LNCAP (cell line): ENCODE data around the gene OR6V1.
A peak's percentile ranks its signal among the peaks of the same experiment; 100 is the strongest.

Experiments used
- CTCF ChIP-seq: fragments of 450-650 bp; IDR thresholded peaks from 2 replicates; pipeline ENCODE4 v1.5.1; 2017; ENCODE audit warnings: mild to moderate bottlenecking

The OR6V1 gene

GRCh38 chr7:143052041-143052440, at the start of gene OR6V1:
Gene OR6V1, plus strand, starts transcription at chr7:143052341. Its CDS starts 0 bp downstream, at chr7:143052341.
- no peak for TF ChIP-seq CTCF

- no peak for TF ChIP-seq CTCF
Observed at GRCh38 chr7:143002898-143003297, 49.2 kb upstream of the OR6V1 start.

- peak; percentile 85 for TF ChIP-seq CTCF
Observed at GRCh38 chr7:143003393-143004051, 48.6 kb upstream of the OR6V1 start.

- TF ChIP-seq CTCF, result no peak
Observed at GRCh38 chr7:143005632-143006260, 46.4 kb upstream of the OR6V1 start.

GRCh38 chr7:143008007-143008901, 43.9 kb upstream of the OR6V1 start:
- peak; percentile 97 for TF ChIP-seq CTCF

- TF ChIP-seq CTCF, result no peak
Observed at GRCh38 chr7:143012001-143012400, 40.1 kb upstream of the OR6V1 start.

- TF ChIP-seq CTCF, result no peak
Observed at GRCh38 chr7:143012409-143012808, 39.7 kb upstream of the OR6V1 start.
